K562 (cell line): ENCODE measurements around the gene HIVEP3. TPM values are rescaled to one million over a fixed set of nuclear protein-coding genes. Genes with fewer than 3 reads are reported as not detected.

Experiments
- ATAC-seq: fragments of 200-7000 bp; cut with Tn5 transposase; 3 replicates; pipeline ENCODE4 v1.9.1; 2020; ENCODE audit warnings: moderate library complexity
- BruUV-seq: library from RNA; stranded (reverse); fragments of 400-500 nt; replicated peaks from 2 replicates; lab custom pipeline; 2021; lab: Mats Ljungman, UMichigan
- CTCF ChIA-PET: fragments of 300-600 bp; formaldehyde crosslinking; extraction: SDS; loops from one replicate; lab custom pipeline; 2021; ENCODE audit warnings: low intra/inter-chr PET ratio; lab: Yijun Ruan, JAX
- POLR2A ChIA-PET: fragments of 300-600, 350-650 bp; sonication (Branson Sonifier 250); formaldehyde crosslinking; extraction: SDS; loops from one replicate; lab custom pipeline; 2021; ENCODE audit warnings: antibody characterized with exemption, inconsistent platforms; lab: Yijun Ruan, JAX
- DNase-seq, 4 experiments: peaks; one replicate each; pipeline versions ENCODE4 v3.0.0 to v3.0.0-alpha.2; 2011 to 2018; ENCODE audit warnings: low spot score in 3 of 4, mixed read lengths in 3 of 4; ENCODE audit errors: extremely low read depth in 1 of 4
- FAIRE-seq: peaks from 2 replicates; lab custom pipeline; 2011; peaks lifted over from hg19 to GRCh38; lab: Jason Lieb, UNC
- H2AFZ ChIP-seq: 2 replicates; pipeline ENCODE4 v1.6.0; 2011; ENCODE audit warnings: low read depth, low read length, control low read depth, inconsistent platforms
- H3K27ac ChIP-seq: fragments of 200-600 bp; 3 replicates; pipeline ENCODE4 v1.8.0; 2011; ENCODE audit warnings: low read depth, mild to moderate bottlenecking, control low read depth, inconsistent platforms, low read length, moderate library complexity, mixed read lengths; ENCODE audit errors: extremely low read depth
- H3K27me3 ChIP-seq, 2 experiments: fragments of 300-600 bp in 1 of 2; 2 replicates in 1 of 2; 3 replicates in 1 of 2; pipeline versions ENCODE4 v1.6.0 to v1.8.0; 2011; ENCODE audit warnings: inconsistent platforms in 2 of 2, low read length in 2 of 2, mild to moderate bottlenecking in 1 of 2, mixed read lengths in 1 of 2, moderate library complexity in 1 of 2; ENCODE audit not compliant: control insufficient read depth in 2 of 2, insufficient read depth in 2 of 2
- H3K36me3 ChIP-seq: fragments of 300-600 bp; 3 replicates; pipeline ENCODE4 v1.8.0; 2011; ENCODE audit warnings: mild to moderate bottlenecking, low read length, inconsistent platforms; ENCODE audit not compliant: control insufficient read depth, insufficient read depth
- H3K4me1 ChIP-seq, 2 experiments: fragments of 200-600 bp in 1 of 2; replicated peaks in 1 of 2; 2 replicates in 1 of 2; 3 replicates in 1 of 2; pipeline versions ENCODE4 v1.5.1 to v1.8.0; 2011; ENCODE audit warnings: inconsistent platforms in 2 of 2, low read length in 2 of 2, mild to moderate bottlenecking in 1 of 2, mixed read lengths in 1 of 2, moderate library complexity in 1 of 2; ENCODE audit not compliant: control insufficient read depth in 2 of 2, insufficient read depth in 2 of 2
- H3K4me2 ChIP-seq: 2 replicates; pipeline ENCODE4 v1.6.1; 2011; ENCODE audit warnings: low read length, control low read depth, inconsistent platforms, mixed read lengths; ENCODE audit not compliant: insufficient read depth
- H3K4me3 ChIP-seq: fragments of 200-600 bp; sonication (generic), shearing (Covaris generic); 2 replicates; pipeline ENCODE4 v1.5.1; 2016; ENCODE audit warnings: control low read depth, inconsistent platforms
- H3K79me2 ChIP-seq: fragments of 200-600 bp; 3 replicates; pipeline ENCODE4 v1.8.0; 2011; ENCODE audit warnings: low read length, inconsistent platforms; ENCODE audit not compliant: control insufficient read depth, insufficient read depth
- H3K9ac ChIP-seq, 2 experiments: 2 replicates each; pipeline versions ENCODE4 v1.6.0 to v1.6.1; 2011; ENCODE audit warnings: low read depth in 2 of 2, low read length in 2 of 2, control low read depth in 1 of 2, inconsistent platforms in 1 of 2, mild to moderate bottlenecking in 1 of 2, mixed read lengths in 1 of 2; ENCODE audit not compliant: insufficient read depth in 1 of 2
- H3K9me1 ChIP-seq: one replicate; pipeline ENCODE4 v1.6.0; 2011; ENCODE audit warnings: inconsistent platforms, mild to moderate bottlenecking, low read length, moderate library complexity; ENCODE audit not compliant: control insufficient read depth, insufficient read depth
- H3K9me3 ChIP-seq: replicated peaks from 2 replicates; pipeline ENCODE4 v1.5.1; 2011; ENCODE audit warnings: low read depth, low read length, inconsistent platforms; ENCODE audit not compliant: control insufficient read depth, insufficient read depth
- H4K20me1 ChIP-seq: replicated peaks from 2 replicates; pipeline ENCODE4 v1.6.1; 2011; ENCODE audit warnings: low read length, inconsistent platforms, mixed read lengths; ENCODE audit not compliant: control insufficient read depth, insufficient read depth
- CBFA2T3 ChIP-seq: fragments of 450-650 bp; IDR thresholded peaks from 2 replicates; pipeline ENCODE4 v1.6.1; 2017
- DMBX1 ChIP-seq: fragments of 250-450 bp; sonication (Bioruptor Pico); IDR thresholded peaks from 2 replicates; pipeline ENCODE4 v1.8.0; 2022; ENCODE audit warnings: inconsistent platforms, mild to moderate bottlenecking, moderate library complexity, borderline replicate concordance
- ELF4 ChIP-seq: fragments of 450-650 bp; formaldehyde crosslinking; IDR thresholded peaks from 2 replicates; pipeline ENCODE4 v1.4.0; 2022; ENCODE audit warnings: missing genetic modification characterization
- HDAC8 ChIP-seq: fragments of 450-650 bp; IDR thresholded peaks from 2 replicates; pipeline ENCODE4 v1.6.1; 2016; ENCODE audit warnings: mild to moderate bottlenecking, missing genetic modification characterization, moderate library complexity, missing compliant biosample characterization
- JUN ChIP-seq, 2 experiments: sonication (generic) in 1 of 2; formaldehyde crosslinking in 1 of 2; IDR thresholded peaks; 2 replicates each; pipeline versions ENCODE4 v1.6.1 to v1.8.0; 2012 to 2022; ENCODE audit warnings: borderline replicate concordance in 2 of 2, mild to moderate bottlenecking in 2 of 2, improper control_type of control experiment in 1 of 2, low read depth in 1 of 2, low read length in 1 of 2, missing genetic modification reagents in 1 of 2
- KAT2B ChIP-seq: IDR thresholded peaks from one replicate; pipeline ENCODE4 v1.6.1; 2012; ENCODE audit warnings: low read depth, mild to moderate bottlenecking, control low read depth, inconsistent platforms, low read length, moderate library complexity
- KAT8 ChIP-seq: fragments of 450-650 bp; IDR thresholded peaks from 2 replicates; pipeline ENCODE4 v1.6.1; 2016; ENCODE audit warnings: low read depth, mild to moderate bottlenecking
- MAFF ChIP-seq: IDR thresholded peaks from 2 replicates; pipeline ENCODE4 v1.6.1; 2012; ENCODE audit warnings: low read length, improper control_type of control experiment
- MCM2 ChIP-seq: fragments of 450-650 bp; IDR thresholded peaks from 2 replicates; pipeline ENCODE4 v1.6.1; 2017; ENCODE audit warnings: low read depth, mild to moderate bottlenecking
- MCM5 ChIP-seq: fragments of 450-650 bp; IDR thresholded peaks from 2 replicates; pipeline ENCODE4 v1.6.1; 2016; ENCODE audit warnings: low read depth
- NR0B1 ChIP-seq: fragments of 450-650 bp; IDR thresholded peaks from one replicate; pipeline ENCODE4 v1.6.1; 2018; ENCODE audit warnings: mild to moderate bottlenecking, moderate library complexity; ENCODE audit not compliant: partially characterized antibody
- PHB2 ChIP-seq: fragments of 450-650 bp; IDR thresholded peaks from 2 replicates; pipeline ENCODE4 v1.6.1; 2017; ENCODE audit warnings: low read depth
- POLR2AphosphoS2 ChIP-seq: IDR thresholded peaks from 2 replicates; pipeline ENCODE4 v1.6.1; 2012; ENCODE audit warnings: low read length, improper control_type of control experiment
- SMAD1 ChIP-seq: fragments of 150-350 bp; IDR thresholded peaks from 2 replicates; pipeline ENCODE4 v1.6.1; 2014; ENCODE audit warnings: low read length, low read depth; ENCODE audit not compliant: partially characterized antibody
- SNRNP70 ChIP-seq: fragments of 200-400 bp; formaldehyde crosslinking; optimal IDR thresholded peaks from 2 replicates; pipeline ENCODE3; 2017; ENCODE audit warnings: low read depth, low read length
- TEAD1 ChIP-seq, 2 experiments: fragments of 450-650 bp in 1 of 2; sonication (generic) in 1 of 2; formaldehyde crosslinking; IDR thresholded peaks; 2 replicates each; pipeline versions ENCODE4 v1.4.0 to v1.8.0; 2020 to 2022; ENCODE audit warnings: mild to moderate bottlenecking in 2 of 2, missing genetic modification reagents in 1 of 2
- TOE1 ChIP-seq, 2 experiments: fragments of 450-650 bp in 1 of 2; sonication (generic) in 1 of 2; formaldehyde crosslinking in 1 of 2; IDR thresholded peaks; 2 replicates each; pipeline versions ENCODE4 v1.7.1 to v1.8.0; 2016 to 2022; ENCODE audit warnings: borderline replicate concordance in 2 of 2, mild to moderate bottlenecking in 2 of 2, antibody characterized with exemption in 1 of 2, inconsistent platforms in 1 of 2, low read depth in 1 of 2, missing genetic modification reagents in 1 of 2, moderate library complexity in 1 of 2
- ZBTB7A ChIP-seq: IDR thresholded peaks from 2 replicates; pipeline ENCODE4 v1.6.1; 2011; ENCODE audit warnings: low read depth, mild to moderate bottlenecking, low read length, moderate library complexity, borderline replicate concordance; ENCODE audit not compliant: control insufficient read depth
- ZFP30 ChIP-seq: fragments of 250-450 bp; sonication (Bioruptor Pico); IDR thresholded peaks from 2 replicates; pipeline ENCODE4 v1.8.0; 2022; ENCODE audit warnings: moderate library complexity, mild to moderate bottlenecking, inconsistent platforms, borderline replicate concordance
- ZNF583 ChIP-seq: fragments of 250-450 bp; sonication (Bioruptor Pico); IDR thresholded peaks from 2 replicates; pipeline ENCODE4 v1.4.0; 2020
- WGBS: fragments of 100-300 bp; shearing (Covaris generic); methylation state at CpG from one replicate; pipeline ENCODE4 v1.1.6; 2016; ENCODE audit warnings: low coverage, mixed read lengths; ENCODE audit not compliant: insufficient coverage; ENCODE audit errors: missing lambda C conversion rate; 5-methylcytosine and 5-hydroxymethylcytosine counted together
- in situ Hi-C: fragments of 300-500 bp; cut with MboI; formaldehyde crosslinking; loops from 4 replicates; pipeline ENCODE4 v1.15.0; 2018; ENCODE audit warnings: inconsistent platforms, mixed read lengths
- intact Hi-C: fragments of 100-400 bp; cut with micrococcal nuclease; formaldehyde crosslinking; loops from 2 replicates; pipeline ENCODE4 v1.14.2; 2022
- polyA plus RNA-seq, 8 experiments: library from polyadenylated mRNA; depleted of rRNA in 4 of 8; stranded (reverse) in 5 of 8; unstranded in 3 of 8; fragments of >200 nt; fragmentation: Nextera tagmentation in 2 of 8; fragmentation: Illumina TruSeq in 1 of 8; extraction: Ambion mirVana in 2 of 8; extraction: Trizol in 1 of 8; gene quantifications; 2 replicates each; pipeline versions ENCODE4 v1.2.1 to v1.2.3, GENCODE V29; 2011 to 2014; ENCODE audit warnings: inconsistent platforms in 1 of 8, missing spikeins in 1 of 8
- total RNA-seq, 7 experiments: library from RNA; depleted of rRNA in 6 of 7; stranded (reverse); fragments of >200 nt in 6 of 7; fragmentation: Illumina TruSeq in 2 of 7; extraction: Trizol in 2 of 7; gene quantifications; 2 replicates each; pipeline versions ENCODE4 v1.2.1 to v1.2.3, GENCODE V29; 2011 to 2021; ENCODE audit warnings: low replicate concordance in 1 of 7

The HIVEP3 gene
- total and polyA plus RNA-seq, 9 of the 15 experiments (the other 6 are each of a cell fraction or from before 2014, with no cell fraction given) = 0.09 to 0.58 (median 0.34) TPM; not detected in 1

- TF ChIP-seq DMBX1 (CRISPR knock-in tag) (no peak), CBFA2T3 (peak; percentile 57)
Measured at GRCh38 chr1:41493626-41494350, 424.9 kb downstream of the HIVEP3 start (continued).

- H3K27ac ChIP-seq = peak overlapping the region; percentile 16; the same call in 1 of the 3 replicates
- ATAC-seq = peak; percentile 16
- in situ Hi-C loops (no loop called here), intact Hi-C loops (no loop called here)
- POLR2A ChIA-PET = interaction anchor here (1.8 kb wide), 1 partner anchor 22 kb away, joined by 5 read pairs; no protein-coding TSS in a partner anchor
- WGBS = 5% methylated on average over 5 of the region's 5 CpGs
- peak overlapping the region; percentile 1; the same call in 1 of the 2 replicates for H3K4me2 ChIP-seq
- no TSS peak for BruUV-seq
- H3K36me3 ChIP-seq = no peaks in the 10 kb centered on the region
- H3K9ac ChIP-seq = peak overlapping the region; percentile 10 to 79; a peak in 3 of 4 replicates
- no peaks in the 10 kb centered on the region for H3K9me3 ChIP-seq
- H3K4me3 ChIP-seq = no peak overlapping the region
- CTCF ChIA-PET = no interaction called here
- peaks cover 27 to 44% of the 10 kb centered on the region in 2 experiments; a peak in 4 of 5 replicates for H3K4me1 ChIP-seq
- H3K27me3 ChIP-seq = peaks cover 0 to 9% of the 10 kb centered on the region in 2 experiments; a peak in 2 of 5 replicates
- no peak overlapping the region for H2AFZ ChIP-seq
- peaks cover 6% of the 10 kb centered on the region for H3K9me1 ChIP-seq
- no peak for FAIRE-seq
- H3K79me2 ChIP-seq = no peaks in the 10 kb centered on the region
- 0 out of 2 replicates have a peak, but pooled peaks cover 4% of the 10 kb centered on the region for H4K20me1 ChIP-seq
- DNase-seq = peak; percentile 74 to 80 (median 78)
- no peak for TF ChIP-seq SNRNP70
- TF ChIP-seq POLR2AphosphoS2 = no peak
- peak; percentile 92 for TF ChIP-seq JUN (IDR thresholded peaks at IDR 0.05; ENCODE audit: borderline replicate concordance, low read depth, low read length)
- TF ChIP-seq JUN (CRISPR knock-in tag; IDR thresholded peaks at IDR 0.05; ENCODE audit: borderline replicate concordance) = no peak
- TF ChIP-seq MAFF = no peak; the same call in 1 of the 2 replicates
- TF ChIP-seq KAT2B = no peak
- no peak for TF ChIP-seq ELF4
- no peak for TF ChIP-seq HDAC8
- TF ChIP-seq ZBTB7A = no peak
- TF ChIP-seq PHB2 = no peak
- no peak for TF ChIP-seq KAT8
- no peak for TF ChIP-seq TOE1 (IDR thresholded peaks at IDR 0.05; ENCODE audit: borderline replicate concordance)
- no peak for TF ChIP-seq TOE1 (CRISPR knock-in tag; IDR thresholded peaks at IDR 0.05; ENCODE audit: borderline replicate concordance, low read depth)
- TF ChIP-seq NR0B1 = no peak
- TF ChIP-seq ZNF583 (CRISPR knock-in tag) = no peak
- TF ChIP-seq MCM5 = no peak
- TF ChIP-seq SMAD1 = no peak
- TF ChIP-seq ZFP30 (CRISPR knock-in tag) = no peak
- no peak for TF ChIP-seq TEAD1 (CRISPR knock-in tag; IDR thresholded peaks at IDR 0.05)
- no peak for TF ChIP-seq MCM2
Measured at GRCh38 chr1:41493117-41493536, 425.6 kb downstream of the HIVEP3 start.
